LNCaP clone FGC (cell line): ENCODE results near the gene KDELR3.
"Not testable (repeated sequence)": the region's sequence is repeated elsewhere in the genome, so short reads cannot be mapped to it uniquely, and the experiment has no call there.

Experiments
- DNase-seq: peaks from one replicate; pipeline ENCODE4 v3.0.0-alpha.2; 2011; ENCODE audit warnings: low read depth
- H3K4me3 ChIP-seq: 2 replicates; pipeline ENCODE4 v1.5.1; 2011; ENCODE audit warnings: mild to moderate bottlenecking, low read depth, low read length, control low read depth
- TF ChIP-seq, protein P1 (sequence below): IDR thresholded peaks from 2 replicates; pipeline ENCODE4 v1.5.1; 2012; ENCODE audit warnings: mild to moderate bottlenecking; ENCODE audit not compliant: control insufficient read depth, insufficient read depth; ENCODE audit errors: extremely low read depth

Gene KDELR3

DNA sequence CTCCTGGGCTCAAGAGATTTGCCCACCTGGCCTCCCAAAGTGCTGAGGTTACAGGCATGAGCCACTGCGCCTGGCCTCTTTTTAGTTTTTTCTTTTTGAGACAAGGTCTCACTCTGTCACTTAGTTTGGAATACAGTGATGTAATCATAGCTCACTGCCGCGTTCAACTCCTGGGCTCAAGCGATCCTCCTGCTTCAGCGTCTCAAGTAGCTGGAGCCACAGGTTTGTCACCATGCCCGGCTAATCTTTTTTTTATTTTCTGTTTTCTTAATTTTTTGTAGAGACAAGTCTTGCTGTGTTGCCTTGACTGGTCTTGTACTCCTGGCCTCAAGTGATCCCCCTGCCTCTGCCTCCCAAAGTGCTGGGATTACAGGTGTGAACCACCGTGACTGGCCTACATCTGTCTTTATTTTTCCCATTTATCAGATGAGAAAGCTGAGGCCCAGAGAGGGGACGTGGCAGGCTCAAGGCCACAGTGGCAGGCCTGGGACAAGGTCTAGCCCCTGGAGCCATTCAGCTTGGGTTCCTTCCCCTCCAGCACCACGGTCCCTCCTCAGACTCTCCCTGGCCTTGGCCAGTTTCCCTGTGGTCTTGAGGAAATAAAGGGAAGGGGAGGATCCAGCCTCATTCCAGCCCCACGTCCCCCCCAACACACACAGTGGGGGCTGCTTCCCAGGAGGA, 2.8 kb upstream of the KDELR3 start:
- TF ChIP-seq, protein P1, sequence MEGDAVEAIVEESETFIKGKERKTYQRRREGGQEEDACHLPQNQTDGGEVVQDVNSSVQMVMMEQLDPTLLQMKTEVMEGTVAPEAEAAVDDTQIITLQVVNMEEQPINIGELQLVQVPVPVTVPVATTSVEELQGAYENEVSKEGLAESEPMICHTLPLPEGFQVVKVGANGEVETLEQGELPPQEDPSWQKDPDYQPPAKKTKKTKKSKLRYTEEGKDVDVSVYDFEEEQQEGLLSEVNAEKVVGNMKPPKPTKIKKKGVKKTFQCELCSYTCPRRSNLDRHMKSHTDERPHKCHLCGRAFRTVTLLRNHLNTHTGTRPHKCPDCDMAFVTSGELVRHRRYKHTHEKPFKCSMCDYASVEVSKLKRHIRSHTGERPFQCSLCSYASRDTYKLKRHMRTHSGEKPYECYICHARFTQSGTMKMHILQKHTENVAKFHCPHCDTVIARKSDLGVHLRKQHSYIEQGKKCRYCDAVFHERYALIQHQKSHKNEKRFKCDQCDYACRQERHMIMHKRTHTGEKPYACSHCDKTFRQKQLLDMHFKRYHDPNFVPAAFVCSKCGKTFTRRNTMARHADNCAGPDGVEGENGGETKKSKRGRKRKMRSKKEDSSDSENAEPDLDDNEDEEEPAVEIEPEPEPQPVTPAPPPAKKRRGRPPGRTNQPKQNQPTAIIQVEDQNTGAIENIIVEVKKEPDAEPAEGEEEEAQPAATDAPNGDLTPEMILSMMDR = no peak
- no peak for DNase-seq
- no peak overlapping the region for H3K4me3 ChIP-seq

DNA sequence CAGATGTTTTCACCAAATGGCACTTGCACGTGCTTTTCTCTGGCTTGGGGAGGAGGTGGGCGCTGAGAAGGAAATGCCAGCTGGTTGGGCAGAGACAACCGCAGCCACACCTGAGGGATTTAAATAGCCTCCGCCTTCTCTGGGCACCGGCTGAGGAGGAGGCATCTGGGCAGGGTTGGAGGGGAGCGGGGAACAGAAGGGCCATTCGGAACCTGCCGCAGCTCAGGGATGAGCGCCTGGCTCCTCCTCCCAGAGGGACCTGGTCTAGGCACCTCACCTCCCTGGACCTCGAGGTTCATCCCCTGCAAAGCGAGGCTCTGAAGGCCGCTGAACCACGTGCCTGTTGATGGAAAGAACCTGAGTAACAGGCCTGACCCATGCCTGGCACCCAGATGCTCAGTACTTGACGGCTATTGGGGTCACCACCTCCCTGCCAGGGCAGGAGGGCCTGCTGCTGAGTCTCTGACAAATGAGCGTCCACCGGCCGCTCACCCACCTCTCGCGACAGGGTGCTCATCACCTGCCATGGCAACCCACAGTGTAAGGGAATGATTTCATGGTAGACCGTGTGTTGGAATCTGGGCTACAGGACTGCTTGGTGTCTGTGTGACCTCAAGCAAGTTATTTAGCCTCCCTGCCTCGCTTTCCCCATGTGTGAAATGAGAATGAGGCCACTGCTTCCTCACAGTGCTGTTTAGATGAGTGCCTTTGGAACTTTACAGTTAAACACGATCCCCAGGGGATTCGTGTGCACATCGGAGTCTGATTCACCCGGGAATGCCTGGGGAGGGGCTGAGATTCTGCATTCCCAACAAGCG, 2.0 kb upstream of the KDELR3 start:
- no peak for DNase-seq
- H3K4me3 ChIP-seq = no peak overlapping the region
- TF ChIP-seq, protein P1 = no peak

DNA sequence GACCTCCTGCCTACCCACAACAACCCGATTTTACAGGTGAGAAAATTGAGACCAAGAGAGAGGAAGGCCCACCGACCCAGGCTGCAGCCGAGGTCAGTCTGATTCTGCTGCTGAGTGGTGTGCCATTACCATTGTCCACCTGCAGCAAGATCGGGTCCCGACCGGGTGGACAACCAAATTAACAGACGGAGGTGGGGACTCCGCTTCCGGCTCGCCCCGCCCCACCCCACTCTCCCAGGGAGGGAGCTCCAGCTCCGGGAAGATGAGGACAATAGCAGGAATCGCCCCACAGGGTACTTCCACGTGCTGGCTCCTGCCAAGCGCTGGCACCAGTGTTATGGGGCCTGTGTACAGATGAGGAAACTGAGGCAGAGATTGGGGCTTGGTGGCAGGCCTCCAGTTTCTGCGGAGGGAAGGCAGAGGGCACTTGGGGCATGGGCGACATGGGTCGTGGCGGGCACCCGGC, 425 bp upstream of the KDELR3 start:
- TF ChIP-seq, protein P1 = no peak
- H3K4me3 ChIP-seq = no peak overlapping the region; the same call in 1 of the 2 replicates
- DNase-seq = no peak

DNA sequence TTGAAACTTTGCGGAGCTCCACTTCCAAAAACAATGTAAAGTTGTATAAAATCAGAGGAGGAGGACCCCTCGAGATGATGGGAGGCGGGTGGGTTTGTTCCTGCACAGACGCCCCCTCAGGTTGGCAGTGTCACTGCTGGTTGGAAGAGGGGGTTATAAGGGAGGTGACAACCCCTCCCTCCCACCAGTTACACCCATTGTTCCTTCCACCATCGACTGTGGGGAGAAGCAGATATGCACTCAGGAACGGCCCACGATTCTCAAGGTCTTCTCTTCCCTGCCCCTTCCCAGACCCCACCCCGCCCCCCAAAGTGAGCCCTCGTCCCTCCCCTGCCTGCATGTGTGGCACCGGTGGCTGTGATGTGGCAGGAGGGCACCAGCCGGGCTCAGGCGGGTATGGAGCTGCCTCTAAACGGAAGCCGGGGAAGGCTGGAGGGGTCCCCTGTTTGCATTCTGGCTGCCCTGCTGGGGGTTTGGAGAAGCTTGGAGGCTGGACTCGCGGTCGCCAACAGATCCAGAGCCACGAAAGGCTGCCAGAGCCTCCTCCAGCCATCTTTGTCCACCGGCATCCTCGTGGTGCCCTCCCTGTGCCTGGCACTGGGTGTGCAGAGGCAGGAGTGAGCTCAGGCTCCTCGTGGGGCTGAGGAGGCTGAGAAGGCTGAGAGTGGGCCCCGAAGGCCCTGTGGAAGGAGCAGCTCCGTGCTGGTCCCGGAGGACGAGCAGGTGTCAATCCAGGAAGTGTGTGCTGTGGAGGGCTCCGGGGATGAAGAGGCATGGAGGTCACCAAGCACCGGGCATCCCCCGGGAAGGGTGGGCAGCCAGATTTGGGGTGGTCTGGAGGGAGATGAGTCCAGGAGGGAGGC, 778 bp downstream of the KDELR3 start:
- DNase-seq = no peak
- peak overlapping the region; percentile 44 for H3K4me3 ChIP-seq
- TF ChIP-seq, protein P1 = no peak

DNA sequence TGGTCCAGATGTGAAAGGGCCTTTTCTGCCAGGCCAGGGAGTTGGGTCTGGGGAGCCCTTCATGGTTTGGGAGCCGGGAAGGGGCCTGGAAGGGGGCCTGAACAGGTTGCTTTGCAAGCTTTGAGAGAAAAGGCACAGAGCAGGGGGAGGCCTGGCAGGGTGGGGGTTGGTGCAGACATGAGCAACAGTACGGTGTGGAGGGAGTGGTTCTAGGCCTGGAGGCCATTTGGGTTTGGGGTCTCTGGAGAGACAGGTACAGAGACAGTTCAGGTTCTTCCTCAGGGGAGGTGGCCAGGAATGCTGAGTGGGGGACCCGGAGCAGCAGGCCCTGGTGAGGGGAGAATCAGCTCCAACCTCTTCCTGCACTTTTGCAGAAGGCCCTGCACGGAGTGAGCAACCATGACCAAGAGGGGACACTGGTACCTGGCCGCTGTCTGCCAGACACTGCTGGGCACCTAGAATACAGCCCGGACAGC, 1.4 kb downstream of the KDELR3 start:
- H3K4me3 ChIP-seq = no peak overlapping the region
- no peak for DNase-seq
- TF ChIP-seq, protein P1 = no peak

DNA sequence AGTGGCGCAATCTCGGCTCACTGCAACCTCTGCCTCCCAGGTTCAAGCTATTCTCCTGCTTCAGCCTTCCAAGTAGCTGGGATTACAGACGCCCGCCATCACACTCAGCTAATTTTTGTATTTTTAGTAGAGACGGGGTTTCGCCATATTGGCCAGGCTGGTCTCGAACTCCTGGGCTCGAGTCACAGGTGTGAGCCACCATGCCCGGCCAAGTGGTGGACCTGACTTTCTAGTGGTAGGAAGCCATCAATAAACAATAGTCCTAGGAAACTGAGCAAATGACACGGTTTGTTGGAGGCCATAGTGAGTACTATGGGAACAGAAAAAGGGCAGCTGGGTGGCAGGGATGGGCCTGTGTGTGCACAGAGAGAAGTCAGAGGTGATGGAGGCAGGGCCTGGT, 2.3 kb downstream of the KDELR3 start:
- DNase-seq, H3K4me3 ChIP-seq: not testable (repeated sequence)

DNA sequence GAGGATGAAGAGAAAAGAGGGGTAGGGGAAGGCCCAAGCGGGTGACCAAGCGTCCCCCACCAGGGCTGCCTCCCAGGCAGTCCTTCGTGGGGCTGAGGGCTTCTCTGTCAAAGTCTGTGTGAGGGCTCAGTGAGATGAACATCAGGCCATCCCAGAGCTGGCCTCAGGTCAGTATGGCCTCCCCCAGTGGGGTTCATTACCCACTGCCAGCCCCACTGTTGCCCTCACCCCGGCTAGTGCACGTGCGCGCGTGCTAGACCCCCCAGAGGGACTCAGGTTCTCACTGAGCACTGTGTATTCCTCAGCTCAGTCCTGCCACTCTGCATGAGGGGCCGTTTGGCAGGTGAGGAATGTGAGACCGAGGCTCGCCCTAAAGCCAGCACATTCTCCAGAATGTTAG, 3.3 kb downstream of the KDELR3 start:
- DNase-seq = no peak
- TF ChIP-seq, protein P1 = no peak
- H3K4me3 ChIP-seq = no peak overlapping the region
